ENCODE measurements around the gene MMP14.
"Not testable (repeated sequence)": the region's sequence is repeated elsewhere in the genome, so short reads cannot be mapped to it uniquely, and the experiment has no call there.

Gene MMP14

DNA sequence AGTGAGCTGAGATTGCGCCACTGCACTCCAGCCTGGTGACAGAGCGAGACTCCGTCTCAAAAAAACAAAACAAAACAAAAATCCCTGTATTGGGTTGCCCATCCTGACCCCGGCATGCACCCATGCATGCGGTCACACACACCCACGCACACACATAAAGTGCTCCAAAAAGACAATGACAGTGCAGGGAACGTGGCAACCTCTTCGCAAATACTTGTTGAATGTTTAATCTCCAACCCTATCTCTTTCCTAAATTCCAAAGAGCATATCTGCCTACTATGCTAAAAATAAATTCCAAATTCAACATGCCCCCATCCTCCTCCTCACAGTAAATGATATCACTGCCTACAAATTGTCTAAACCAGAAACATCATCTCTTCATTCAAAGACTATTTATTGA, 34.7 kb upstream of the MMP14 start:
- no peak overlapping the region for H3K27ac ChIP-seq (ENCODE audit: low read length)
- no peak overlapping the region for H3K4me3 ChIP-seq (ENCODE audit: low read depth in 1 of 2, low read length in 2 of 2)
- no peaks in the 10 kb centered on the region for H3K27me3 ChIP-seq (ENCODE audit: low read depth, low read length)
- H3K9me3 ChIP-seq (ENCODE audit: control insufficient read depth in 1 of 2, low read length in 2 of 2), result no peaks in the 10 kb centered on the region
- H3K36me3 ChIP-seq (ENCODE audit: control insufficient read depth in 1 of 2, insufficient read depth in 2 of 2, low read length in 2 of 2), result no peaks in the 10 kb centered on the region
- peaks cover 0 to 4% of the 10 kb centered on the region in 2 donors for H3K4me1 ChIP-seq (ENCODE audit: control insufficient read depth in 1 of 2, insufficient read depth in 2 of 2, low read length in 2 of 2)

DNA sequence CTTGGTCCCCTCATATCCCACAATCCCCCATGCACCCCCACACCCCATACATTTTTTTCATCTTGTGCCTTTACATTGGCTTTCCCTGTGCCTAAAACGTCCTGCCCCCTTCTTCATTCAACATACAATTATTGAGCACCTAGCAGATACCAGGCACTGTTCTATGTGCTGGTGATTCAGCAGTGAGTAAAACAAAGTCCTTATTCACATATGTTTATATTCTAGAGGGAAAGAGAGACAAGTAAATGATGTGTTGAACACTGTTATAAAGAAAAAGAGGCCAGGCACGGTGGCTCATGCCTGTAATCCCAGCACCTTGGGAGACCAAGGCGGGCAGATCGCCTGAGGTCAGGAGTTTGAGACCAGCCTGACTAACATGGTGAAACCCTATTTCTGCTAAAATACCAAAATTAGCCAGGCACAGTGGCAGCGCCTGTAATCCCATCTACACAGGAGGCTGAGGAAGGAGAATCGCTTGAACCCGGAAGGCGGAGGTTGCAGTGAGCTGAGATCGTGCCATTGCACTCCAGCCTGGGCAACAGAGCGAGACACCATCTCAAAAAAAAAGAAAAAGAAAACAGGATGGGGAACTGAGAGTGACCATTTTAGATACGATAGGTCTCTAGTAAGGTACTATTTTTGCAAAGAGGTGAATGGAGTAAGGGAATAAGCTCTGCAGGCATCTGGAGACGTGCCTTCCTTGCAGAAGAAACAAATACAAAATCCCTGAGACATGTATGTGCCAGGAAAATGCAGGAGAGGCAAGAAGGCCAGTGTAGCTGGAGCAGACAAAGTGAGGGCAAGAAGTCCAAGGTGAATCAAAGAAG, 33.3 kb upstream of the MMP14 start:
- Histone ChIP-seq H3K27me3 (ENCODE audit: low read depth, low read length) (no peaks in the 10 kb centered on the region), H3K9me3 (ENCODE audit: control insufficient read depth in 1 of 2, low read length in 2 of 2) (no peaks in the 10 kb centered on the region), H3K27ac (ENCODE audit: low read length) (no peak overlapping the region)

DNA sequence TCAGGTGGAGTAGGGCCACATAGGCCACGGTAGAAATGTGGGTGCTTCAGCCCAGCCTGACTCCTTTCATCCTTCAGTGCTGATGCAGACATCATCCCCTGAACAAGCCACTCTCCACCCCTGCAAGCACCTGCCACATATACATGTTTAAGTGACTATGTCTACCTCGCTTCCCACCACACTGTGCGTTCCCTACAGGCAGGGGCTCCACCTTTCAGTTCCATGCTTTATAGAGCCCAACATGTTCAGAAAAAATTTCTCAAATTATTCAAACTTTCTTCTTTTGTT, 32.8 kb upstream of the MMP14 start:
- no peaks in the 10 kb centered on the region for H3K4me1 ChIP-seq (ENCODE audit: control insufficient read depth in 1 of 2, insufficient read depth in 2 of 2, low read length in 2 of 2)
- no peak overlapping the region for H3K4me3 ChIP-seq (ENCODE audit: low read depth in 1 of 2, low read length in 2 of 2)
- no peaks in the 10 kb centered on the region for H3K36me3 ChIP-seq (ENCODE audit: control insufficient read depth in 1 of 2, insufficient read depth in 2 of 2, low read length in 2 of 2)
- no peaks in the 10 kb centered on the region for H3K9me3 ChIP-seq (ENCODE audit: control insufficient read depth in 1 of 2, low read length in 2 of 2)
- H3K27me3 ChIP-seq (ENCODE audit: low read depth, low read length), result no peaks in the 10 kb centered on the region
- H3K27ac ChIP-seq (ENCODE audit: low read length), result no peak overlapping the region

More for the DNA sequence above, 33.3 kb upstream of the MMP14 start:
- no peak overlapping the region for H3K4me3 ChIP-seq (ENCODE audit: low read depth in 1 of 2, low read length in 2 of 2)
- H3K4me1 ChIP-seq (ENCODE audit: control insufficient read depth in 1 of 2, insufficient read depth in 2 of 2, low read length in 2 of 2), result peaks cover 0 to 4% of the 10 kb centered on the region in 2 donors
- H3K36me3 ChIP-seq (ENCODE audit: control insufficient read depth in 1 of 2, insufficient read depth in 2 of 2, low read length in 2 of 2), result no peaks in the 10 kb centered on the region

DNA sequence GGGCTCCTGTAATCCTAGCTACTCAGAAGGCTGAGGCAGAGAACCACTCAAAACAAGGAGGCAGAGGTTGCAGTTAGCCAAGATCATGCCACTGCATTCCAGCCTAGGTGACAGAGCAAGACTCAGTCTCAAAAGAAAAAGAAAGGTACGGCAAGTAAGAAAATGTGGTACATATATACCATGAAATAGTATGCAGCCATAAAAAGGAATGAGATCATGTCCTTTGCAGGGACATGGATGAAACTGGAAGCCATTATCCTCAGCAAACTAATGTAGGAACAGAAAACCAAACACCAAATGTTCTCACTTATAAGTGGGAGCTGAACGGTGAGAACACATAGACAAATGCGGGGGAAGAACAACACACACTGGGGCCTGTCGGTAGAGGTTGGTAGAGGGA, 31.1 kb upstream of the MMP14 start:
- not testable (repeated sequence) for H3K4me1 ChIP-seq (ENCODE audit: control insufficient read depth in 1 of 2, insufficient read depth in 2 of 2, low read length in 2 of 2); H3K36me3 ChIP-seq (ENCODE audit: control insufficient read depth in 1 of 2, insufficient read depth in 2 of 2, low read length in 2 of 2); H3K9me3 ChIP-seq (ENCODE audit: control insufficient read depth in 1 of 2, low read length in 2 of 2); H3K27me3 ChIP-seq (ENCODE audit: low read depth, low read length); H3K27ac ChIP-seq (ENCODE audit: low read length); H3K4me3 ChIP-seq (ENCODE audit: low read depth in 1 of 2, low read length in 2 of 2)

DNA sequence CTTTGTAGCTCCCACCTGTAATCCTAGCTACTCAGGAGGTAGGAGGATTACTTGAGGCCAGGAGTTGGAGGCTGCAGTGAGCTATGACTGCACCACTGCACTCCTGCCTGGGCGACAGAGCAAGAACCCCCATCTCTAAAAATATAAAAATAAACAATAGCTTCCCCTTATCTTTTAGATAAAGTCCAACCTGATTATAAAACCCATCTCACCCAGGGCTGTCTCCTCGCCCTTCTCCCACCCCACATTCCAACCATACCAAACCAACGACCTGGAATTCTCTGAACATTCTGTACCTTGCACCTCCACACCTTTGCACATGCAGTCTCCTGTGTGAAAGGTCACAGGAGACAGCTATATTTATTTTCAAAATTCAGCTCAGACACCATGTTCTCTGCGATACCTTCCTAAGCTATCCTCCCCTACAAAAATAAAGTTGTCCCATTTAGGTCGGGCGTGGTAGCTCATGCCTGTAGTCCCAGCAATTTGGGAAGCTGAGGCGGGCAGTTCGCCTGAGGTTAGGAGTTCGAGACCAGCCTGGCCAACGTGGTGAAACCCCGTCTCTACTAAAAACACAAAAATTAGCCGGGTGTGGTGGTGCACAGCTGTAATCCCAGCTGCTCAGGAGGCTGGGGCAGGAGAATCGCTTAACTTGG, 28.8 kb upstream of the MMP14 start:
- Histone ChIP-seq H3K4me3 (ENCODE audit: low read depth in 1 of 2, low read length in 2 of 2) (no peak overlapping the region), H3K4me1 (ENCODE audit: control insufficient read depth in 1 of 2, insufficient read depth in 2 of 2, low read length in 2 of 2) (no peaks in the 10 kb centered on the region), H3K27ac (ENCODE audit: low read length) (no peak overlapping the region), H3K9me3 (ENCODE audit: control insufficient read depth in 1 of 2, low read length in 2 of 2) (no peaks in the 10 kb centered on the region), H3K36me3 (ENCODE audit: control insufficient read depth in 1 of 2, insufficient read depth in 2 of 2, low read length in 2 of 2) (no peaks in the 10 kb centered on the region), H3K27me3 (ENCODE audit: low read depth, low read length) (no peaks in the 10 kb centered on the region)

DNA sequence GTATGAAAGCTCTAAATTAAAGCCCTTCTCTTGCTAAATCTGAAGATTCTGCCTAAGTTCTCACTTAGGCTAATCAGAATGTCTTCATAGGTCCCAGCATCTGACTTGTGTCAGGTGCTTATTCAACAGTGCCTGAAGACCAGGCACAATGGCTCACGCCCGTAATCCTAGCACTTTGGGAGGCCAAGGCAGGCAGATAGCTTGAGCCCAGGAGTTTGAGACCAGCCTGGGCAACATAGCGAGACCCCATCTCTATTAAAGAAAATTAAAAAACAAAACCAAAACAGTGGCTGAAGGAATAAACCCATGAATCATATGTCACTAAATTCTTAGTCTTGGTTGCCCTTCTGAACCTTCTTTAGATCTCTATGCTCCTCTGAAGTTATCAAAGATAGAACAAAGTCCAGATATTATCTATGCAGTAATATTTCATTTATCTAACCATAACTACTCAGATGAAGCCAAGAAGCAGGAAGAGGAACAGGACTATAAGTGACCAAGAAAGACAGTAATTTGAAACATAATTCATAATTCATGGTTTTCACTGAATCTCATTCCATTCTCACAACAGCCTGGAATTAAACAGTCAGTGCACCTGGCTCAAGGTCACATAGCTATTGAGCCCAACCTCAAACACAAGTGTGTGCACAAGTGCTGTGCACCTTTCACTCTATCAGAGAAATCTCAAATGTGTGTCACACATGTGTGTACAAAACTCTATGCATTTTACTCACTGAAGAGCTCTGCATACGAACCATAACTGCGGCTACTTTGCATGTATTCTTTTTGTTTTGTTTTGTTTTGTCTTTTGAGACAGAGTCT, 27.8 kb upstream of the MMP14 start:
- H3K36me3 ChIP-seq (ENCODE audit: control insufficient read depth in 1 of 2, insufficient read depth in 2 of 2, low read length in 2 of 2), result no peaks in the 10 kb centered on the region
- H3K27me3 ChIP-seq (ENCODE audit: low read depth, low read length), result no peaks in the 10 kb centered on the region
- no peak overlapping the region for H3K27ac ChIP-seq (ENCODE audit: low read length)
- no peak overlapping the region for H3K4me3 ChIP-seq (ENCODE audit: low read depth in 1 of 2, low read length in 2 of 2)
- H3K4me1 ChIP-seq (ENCODE audit: control insufficient read depth in 1 of 2, insufficient read depth in 2 of 2, low read length in 2 of 2), result no peaks in the 10 kb centered on the region
- no peaks in the 10 kb centered on the region for H3K9me3 ChIP-seq (ENCODE audit: control insufficient read depth in 1 of 2, low read length in 2 of 2)

DNA sequence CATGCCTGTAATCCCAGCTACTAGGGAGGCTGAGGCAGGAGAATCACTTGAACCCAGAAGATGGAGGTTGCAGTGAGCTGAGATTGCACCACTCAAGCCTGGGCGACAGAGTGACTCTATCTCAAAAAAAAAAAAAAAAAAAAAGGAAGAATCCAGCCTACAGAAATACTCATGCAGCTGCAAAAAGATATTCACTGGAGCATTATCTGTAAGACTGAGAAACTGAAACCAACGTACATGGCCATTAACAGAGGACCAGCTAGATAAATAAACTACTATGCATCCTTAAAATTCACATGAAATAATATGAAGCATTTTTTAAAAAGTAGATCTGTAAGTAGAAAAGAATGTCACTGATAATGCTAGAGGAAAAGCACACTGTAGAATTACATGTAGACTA, 24.7 kb upstream of the MMP14 start:
- Histone ChIP-seq H3K36me3 (ENCODE audit: control insufficient read depth in 1 of 2, insufficient read depth in 2 of 2, low read length in 2 of 2) (no peaks in the 10 kb centered on the region), H3K9me3 (ENCODE audit: control insufficient read depth in 1 of 2, low read length in 2 of 2) (no peaks in the 10 kb centered on the region), H3K27me3 (ENCODE audit: low read depth, low read length) (no peaks in the 10 kb centered on the region), H3K27ac (ENCODE audit: low read length) (no peak overlapping the region), H3K4me1 (ENCODE audit: control insufficient read depth in 1 of 2, insufficient read depth in 2 of 2, low read length in 2 of 2) (no peaks in the 10 kb centered on the region), H3K4me3 (ENCODE audit: low read depth in 1 of 2, low read length in 2 of 2) (no peak overlapping the region)

DNA sequence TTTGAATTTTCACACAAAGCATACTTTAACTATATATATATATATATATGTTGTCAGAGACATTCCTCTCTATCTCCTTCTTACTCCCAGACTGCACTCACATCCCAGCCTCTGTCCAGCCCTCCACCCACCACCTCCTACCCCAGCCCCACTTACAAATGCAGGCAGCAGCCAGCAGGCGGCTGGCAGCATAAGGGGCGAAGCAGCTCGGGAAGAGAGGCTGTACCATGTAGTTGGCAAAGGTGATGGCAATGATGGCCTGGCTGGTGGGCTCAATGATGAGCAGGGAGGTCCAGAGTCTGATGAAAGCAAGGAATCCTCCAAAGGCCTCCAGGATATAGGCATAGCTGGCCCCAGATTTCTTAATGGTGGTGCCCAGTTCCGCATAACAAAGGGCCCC, 23.6 kb upstream of the MMP14 start:
- Histone ChIP-seq H3K27ac (ENCODE audit: low read length) (no peak overlapping the region), H3K4me3 (ENCODE audit: low read depth in 1 of 2, low read length in 2 of 2) (no peak overlapping the region), H3K36me3 (ENCODE audit: control insufficient read depth in 1 of 2, insufficient read depth in 2 of 2, low read length in 2 of 2) (no peaks in the 10 kb centered on the region)

DNA sequence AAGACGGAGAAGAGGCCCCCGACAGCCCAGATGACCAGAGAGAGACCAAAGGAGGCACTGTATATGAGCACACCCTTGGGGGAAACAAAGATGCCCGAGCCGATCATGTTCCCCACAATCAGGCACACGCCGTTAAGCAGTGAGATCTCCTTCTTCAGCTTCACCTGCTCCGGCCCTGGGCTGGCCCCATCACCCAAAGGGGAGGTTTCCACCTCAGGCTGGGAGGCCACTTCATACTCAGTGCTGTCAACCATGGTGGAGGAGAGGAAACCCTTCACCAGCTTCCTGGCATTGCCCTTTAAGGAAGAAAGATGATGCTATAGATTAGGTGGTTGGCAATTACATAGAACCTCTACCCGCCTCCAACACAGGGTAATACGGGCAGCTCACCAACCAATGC, 23.2 kb upstream of the MMP14 start:
- H3K9me3 ChIP-seq (ENCODE audit: control insufficient read depth in 1 of 2, low read length in 2 of 2), result no peaks in the 10 kb centered on the region
- no peak overlapping the region for H3K4me3 ChIP-seq (ENCODE audit: low read depth in 1 of 2, low read length in 2 of 2)
- H3K27ac ChIP-seq (ENCODE audit: low read length), result no peak overlapping the region
- H3K27me3 ChIP-seq (ENCODE audit: low read depth, low read length), result no peaks in the 10 kb centered on the region
- H3K36me3 ChIP-seq (ENCODE audit: control insufficient read depth in 1 of 2, insufficient read depth in 2 of 2, low read length in 2 of 2), result no peaks in the 10 kb centered on the region
- H3K4me1 ChIP-seq (ENCODE audit: control insufficient read depth in 1 of 2, insufficient read depth in 2 of 2, low read length in 2 of 2), result no peaks in the 10 kb centered on the region

More for the DNA sequence above, 23.6 kb upstream of the MMP14 start:
- Histone ChIP-seq H3K27me3 (ENCODE audit: low read depth, low read length) (no peaks in the 10 kb centered on the region), H3K4me1 (ENCODE audit: control insufficient read depth in 1 of 2, insufficient read depth in 2 of 2, low read length in 2 of 2) (no peaks in the 10 kb centered on the region), H3K9me3 (ENCODE audit: control insufficient read depth in 1 of 2, low read length in 2 of 2) (no peaks in the 10 kb centered on the region)

DNA sequence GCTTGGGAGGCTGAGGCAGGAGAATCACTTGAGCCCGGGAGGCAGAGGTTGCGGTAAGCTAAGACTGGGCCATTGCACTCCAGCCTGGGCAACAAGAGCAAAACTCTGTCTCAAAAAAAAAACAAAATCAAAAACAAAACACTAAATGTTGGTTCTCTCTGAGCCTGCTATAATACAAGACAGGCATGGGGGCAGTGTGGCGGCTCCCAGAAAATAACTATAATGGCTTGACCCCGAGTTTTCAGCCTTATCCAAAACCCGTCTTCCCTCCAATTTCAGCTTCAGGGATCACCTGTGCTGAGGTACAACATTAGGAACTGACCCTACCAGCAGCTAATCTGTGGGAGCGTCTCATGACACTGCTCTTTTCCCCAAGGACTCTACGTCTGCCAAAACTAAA, 22.0 kb upstream of the MMP14 start:
- no peaks in the 10 kb centered on the region for H3K27me3 ChIP-seq (ENCODE audit: low read depth, low read length)
- H3K4me3 ChIP-seq (ENCODE audit: low read depth in 1 of 2, low read length in 2 of 2), result peak overlapping the region in 1 of 2 donors; percentile 18
- peaks cover 0 to under 1% of the 10 kb centered on the region in 2 donors for H3K36me3 ChIP-seq (ENCODE audit: control insufficient read depth in 1 of 2, insufficient read depth in 2 of 2, low read length in 2 of 2)
- H3K4me1 ChIP-seq (ENCODE audit: control insufficient read depth in 1 of 2, insufficient read depth in 2 of 2, low read length in 2 of 2), result peaks cover 0 to 7% of the 10 kb centered on the region in 2 donors
- no peak overlapping the region for H3K27ac ChIP-seq (ENCODE audit: low read length)
- H3K9me3 ChIP-seq (ENCODE audit: control insufficient read depth in 1 of 2, low read length in 2 of 2), result no peaks in the 10 kb centered on the region

DNA sequence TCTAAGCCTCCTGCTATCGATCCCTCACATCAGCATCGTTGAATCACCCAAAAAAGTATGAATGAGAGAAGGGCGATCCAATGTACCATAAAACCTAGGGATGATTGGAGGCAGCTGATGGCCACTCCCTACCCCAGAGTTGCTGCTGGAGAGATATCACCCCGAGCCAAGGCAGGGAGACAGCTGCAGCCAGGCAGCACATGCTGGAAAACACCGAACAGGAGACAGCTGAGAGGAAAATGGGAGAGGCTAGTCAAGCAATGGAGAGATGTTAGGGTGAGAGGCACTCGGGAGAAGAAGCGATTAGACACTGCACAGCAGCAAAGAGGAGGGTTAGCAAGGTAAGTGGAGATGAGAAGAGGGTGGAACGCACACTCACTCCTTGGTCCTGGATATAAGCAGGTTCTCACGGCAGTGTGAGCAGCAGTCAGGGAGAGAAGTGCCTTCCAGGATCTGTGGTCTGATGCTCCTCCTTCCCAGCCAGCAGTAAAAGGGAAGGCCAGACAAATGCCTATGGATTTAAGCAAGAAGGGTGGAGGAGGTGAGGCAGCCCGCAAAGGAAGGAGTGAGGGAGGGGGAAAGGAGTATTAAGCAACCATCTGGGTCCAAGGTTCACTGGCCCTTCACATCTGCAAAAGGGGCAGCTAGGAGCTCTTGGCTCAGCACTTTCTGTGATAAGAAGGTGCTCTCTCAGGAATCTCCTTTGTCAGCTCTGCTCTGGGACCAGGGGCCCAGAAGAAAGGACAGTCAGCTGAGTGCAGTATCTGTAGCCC, 21.3 kb upstream of the MMP14 start, which contains the start of gene SLC7A7:
TSS of gene SLC7A7 (minus strand) at position 495 of the 773 bp plus-strand sequence. CDS start 2,037 bp downstream, outside the sequence.
- Histone ChIP-seq H3K4me3 (ENCODE audit: low read depth in 1 of 2, low read length in 2 of 2) (peak within 1 kb of the TSS; percentile 13 to 18), H3K4me1 (ENCODE audit: control insufficient read depth in 1 of 2, insufficient read depth in 2 of 2, low read length in 2 of 2) (peaks cover 7 to 14% of the 10 kb centered on the region in 2 donors), H3K27me3 (ENCODE audit: low read depth, low read length) (no peaks in the 10 kb centered on the region), H3K9me3 (ENCODE audit: control insufficient read depth in 1 of 2, low read length in 2 of 2) (no peaks in the 10 kb centered on the region), H3K27ac (ENCODE audit: low read length) (peak within 1 kb of the TSS; percentile 56), H3K36me3 (ENCODE audit: control insufficient read depth in 1 of 2, insufficient read depth in 2 of 2, low read length in 2 of 2) (peaks cover 0 to 3% of the 10 kb centered on the region in 2 donors)

Data from muscle layer of duodenum (tissue), 2 donors.